H9 (cell line): ENCODE results near the gene ACTN3. TPM values are rescaled to one million over a fixed set of nuclear protein-coding genes. Genes with fewer than 3 reads are reported as not detected.

Experiments
- DNase-seq: peaks from one replicate; pipeline ENCODE4 v3.0.0-alpha.2; 2017
- H2AFZ ChIP-seq: one replicate; pipeline ENCODE4 v1.6.1; 2013; ENCODE audit warnings: mild to moderate bottlenecking, low read length, control low read depth, moderate library complexity
- H2AK5ac ChIP-seq: 2 replicates; pipeline ENCODE4 v1.6.1; 2013; ENCODE audit warnings: low read length, control low read depth, mixed read lengths; ENCODE audit not compliant: insufficient read length
- H2BK120ac ChIP-seq: one replicate; pipeline ENCODE4 v1.6.1; 2013; ENCODE audit warnings: low read depth, mild to moderate bottlenecking, low read length, control low read depth, inconsistent platforms; ENCODE audit not compliant: poor library complexity, severe bottlenecking
- H2BK12ac ChIP-seq: 2 replicates; pipeline ENCODE4 v1.6.1; 2013; ENCODE audit warnings: low read length, control low read depth, mixed read lengths, low read depth; ENCODE audit not compliant: insufficient read length
- H2BK15ac ChIP-seq: 2 replicates; pipeline ENCODE4 v1.6.1; 2013; ENCODE audit warnings: low read depth, low read length, control low read depth
- H2BK20ac ChIP-seq: one replicate; pipeline ENCODE4 v1.6.1; 2013; ENCODE audit warnings: low read depth, mild to moderate bottlenecking, low read length, control low read depth, inconsistent platforms; ENCODE audit not compliant: poor library complexity, severe bottlenecking
- H2BK5ac ChIP-seq: 2 replicates; pipeline ENCODE4 v1.6.1; 2013; ENCODE audit warnings: low read length, control low read depth, mixed read lengths; ENCODE audit not compliant: insufficient read length
- H3K14ac ChIP-seq: 2 replicates; pipeline ENCODE4 v1.6.1; 2013; ENCODE audit warnings: low read length, control low read depth; ENCODE audit not compliant: insufficient read depth
- H3K18ac ChIP-seq: 2 replicates; pipeline ENCODE4 v1.6.1; 2013; ENCODE audit warnings: low read depth, mild to moderate bottlenecking, mixed read lengths, low read length, control low read depth; ENCODE audit not compliant: insufficient read length
- H3K23ac ChIP-seq: 2 replicates; pipeline ENCODE4 v1.6.1; 2013; ENCODE audit warnings: low read length, control low read depth, mixed read lengths, low read depth; ENCODE audit not compliant: insufficient read length
- H3K23me2 ChIP-seq: 2 replicates; pipeline ENCODE4 v1.6.1; 2013; ENCODE audit warnings: low read depth, mild to moderate bottlenecking, mixed read lengths, low read length, control low read depth; ENCODE audit not compliant: insufficient read length, poor library complexity, severe bottlenecking
- H3K27ac ChIP-seq: 2 replicates; pipeline ENCODE4 v1.5.1; 2013; ENCODE audit warnings: low read length, control low read depth, mixed read lengths, low read depth; ENCODE audit not compliant: insufficient read length
- H3K27me3 ChIP-seq: 2 replicates; pipeline ENCODE4 v1.6.1; 2013; ENCODE audit warnings: low read length, control low read depth, inconsistent platforms; ENCODE audit not compliant: insufficient read depth
- H3K4ac ChIP-seq: 2 replicates; pipeline ENCODE4 v1.6.1; 2013; ENCODE audit warnings: low read depth, mild to moderate bottlenecking, control low read depth, inconsistent platforms, low read length, moderate library complexity
- H3K4me1 ChIP-seq: 2 replicates; pipeline ENCODE4 v1.6.1; 2013; ENCODE audit warnings: low read length, control low read depth, inconsistent platforms; ENCODE audit not compliant: insufficient read depth
- H3K4me2 ChIP-seq: 2 replicates; pipeline ENCODE4 v1.6.1; 2013; ENCODE audit warnings: low read length, control low read depth, mixed read lengths; ENCODE audit not compliant: insufficient read length, insufficient read depth
- H3K56ac ChIP-seq: 2 replicates; pipeline ENCODE4 v1.6.1; 2013; ENCODE audit warnings: low read depth, mild to moderate bottlenecking, mixed read lengths, low read length, control low read depth; ENCODE audit not compliant: insufficient read length
- H3K79me1 ChIP-seq: 2 replicates; pipeline ENCODE4 v1.6.1; 2013; ENCODE audit warnings: low read depth, mild to moderate bottlenecking, moderate library complexity, low read length, control low read depth, inconsistent platforms; ENCODE audit not compliant: insufficient read depth, poor library complexity, severe bottlenecking
- H3K79me2 ChIP-seq: 2 replicates; pipeline ENCODE4 v1.6.1; 2013; ENCODE audit warnings: low read length, control low read depth, inconsistent platforms; ENCODE audit not compliant: insufficient read depth
- H3K9ac ChIP-seq: 2 replicates; pipeline ENCODE4 v1.6.1; 2013; ENCODE audit warnings: low read length, control low read depth, mixed read lengths; ENCODE audit not compliant: insufficient read length; ENCODE audit errors: extremely low read depth
- H3K9me3 ChIP-seq: one replicate; pipeline ENCODE4 v1.6.1; 2013; ENCODE audit warnings: low read depth, low read length, inconsistent platforms; ENCODE audit not compliant: control insufficient read depth
- H3T11ph ChIP-seq: one replicate; pipeline ENCODE4 v1.6.1; 2013; ENCODE audit warnings: mild to moderate bottlenecking, low read length, control low read depth, inconsistent platforms
- H4K20me1 ChIP-seq: one replicate; pipeline ENCODE4 v1.6.1; 2013; ENCODE audit not compliant: control insufficient read depth, insufficient read length, insufficient read depth
- H4K5ac ChIP-seq: 2 replicates; pipeline ENCODE4 v1.6.1; 2013; ENCODE audit warnings: low read depth, mild to moderate bottlenecking, mixed read lengths, low read length, control low read depth; ENCODE audit not compliant: insufficient read length
- H4K8ac ChIP-seq: replicated peaks from 2 replicates; pipeline ENCODE4 v1.6.1; 2013; ENCODE audit warnings: low read length, control low read depth, mixed read lengths, low read depth; ENCODE audit not compliant: insufficient read length
- H4K91ac ChIP-seq: 2 replicates; pipeline ENCODE4 v1.6.1; 2013; ENCODE audit warnings: low read depth, mild to moderate bottlenecking, moderate library complexity, mixed read lengths, low read length, control low read depth; ENCODE audit not compliant: insufficient read length
- H3K27ac Mint-ChIP-seq, 3 experiments: 2 replicates in 2 of 3; 3 replicates in 1 of 3; pipeline ENCODE4 v1.8.0; 2020 to 2021; ENCODE audit warnings: mixed read lengths in 3 of 3, mild to moderate bottlenecking in 1 of 3, moderate library complexity in 1 of 3
- H3K27me3 Mint-ChIP-seq: 2 replicates; pipeline ENCODE4 v1.8.0; 2021; ENCODE audit warnings: low read depth, mild to moderate bottlenecking, moderate library complexity, mixed read lengths
- H3K36me3 Mint-ChIP-seq, 3 experiments: 2 replicates in 2 of 3; 3 replicates in 1 of 3; pipeline ENCODE4 v1.8.0; 2020 to 2021; ENCODE audit warnings: low read depth in 3 of 3, mixed read lengths in 3 of 3; ENCODE audit not compliant: insufficient read depth in 1 of 3
- H3K4me1 Mint-ChIP-seq, 2 experiments: 2 replicates each; pipeline ENCODE4 v1.8.0; 2020; ENCODE audit warnings: mixed read lengths in 2 of 2
- H3K4me3 Mint-ChIP-seq, 2 experiments: 2 replicates in 1 of 2; 3 replicates in 1 of 2; pipeline ENCODE4 v1.8.0; 2020 to 2021; ENCODE audit warnings: mild to moderate bottlenecking in 2 of 2, mixed read lengths in 2 of 2, moderate library complexity in 1 of 2
- H3K9me3 Mint-ChIP-seq, 2 experiments: 2 replicates in 1 of 2; 3 replicates in 1 of 2; pipeline ENCODE4 v1.8.0; 2020; ENCODE audit warnings: mild to moderate bottlenecking in 2 of 2, mixed read lengths in 2 of 2, moderate library complexity in 1 of 2
- CTCF ChIP-seq: fragments of 200-600 bp; sonication (generic); conservative IDR thresholded peaks from 3 replicates; pipeline ENCODE4 v1.8.0; 2021; ENCODE audit warnings: antibody characterized with exemption, mild to moderate bottlenecking
- WGBS: extraction: QIAGEN DNeasy Blood & Tissue Kit; methylation state at CpG from one replicate; pipeline ENCODE4 v1.1.7; 2013; ENCODE audit warnings: missing lambda C conversion rate, low lambda C conversion rate, mixed read lengths; ENCODE audit not compliant: insufficient read length; ENCODE audit errors: extremely low coverage; 5-methylcytosine and 5-hydroxymethylcytosine counted together
- total RNA-seq: library from RNA; stranded (reverse); gene quantifications from 2 replicates; pipeline ENCODE4 v1.2.1, GENCODE V29; 2021

Gene ACTN3
- total RNA-seq, 1 experiment from 2014 or later = 45.7 TPM

DNA sequence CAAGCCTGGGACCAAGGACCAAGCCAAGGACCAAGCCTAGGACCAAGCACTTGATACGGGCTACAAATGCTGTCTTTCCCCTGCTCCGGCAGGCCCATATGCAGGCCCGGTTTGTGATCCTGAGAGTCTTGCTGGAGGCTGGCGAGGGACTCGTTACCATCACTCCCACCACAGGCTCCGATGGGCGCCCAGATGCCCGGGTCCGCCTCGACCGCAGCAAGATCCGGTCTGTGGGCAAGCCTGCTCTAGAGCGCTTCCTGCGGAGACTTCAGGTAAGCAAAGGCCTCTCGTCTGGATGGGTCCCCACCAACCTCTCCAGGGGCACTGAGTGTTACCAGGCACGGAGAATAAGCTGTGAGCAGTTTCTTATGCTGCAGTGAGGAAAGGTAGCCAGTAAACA lies 49.5 kb upstream of the ACTN3 start:
- H3K14ac ChIP-seq = no peak overlapping the region
- no peak overlapping the region for H3K27ac ChIP-seq
- no peak overlapping the region for H2BK15ac ChIP-seq
- H3K79me2 ChIP-seq = no peaks in the 10 kb centered on the region
- TF ChIP-seq CTCF = no peak
- H3K9ac ChIP-seq = no peak overlapping the region
- H3T11ph ChIP-seq = no peak overlapping the region
- H2AK5ac ChIP-seq = no peak overlapping the region
- Mint-ChIP-seq H3K36me3 (peaks cover 19 to 56% (median 40%) of the 10 kb centered on the region in 3 experiments; a peak in 6 of 7 replicates), H3K4me1 (peaks cover 0 to 4% of the 10 kb centered on the region in 2 experiments; a peak in 2 of 4 replicates), H3K27me3 (no peaks in the 10 kb centered on the region), H3K9me3 (no peaks in the 10 kb centered on the region), H3K4me3 (no peak overlapping the region), H3K27ac (no peak overlapping the region)
- DNase-seq = no peak
- no peak overlapping the region for H3K4me2 ChIP-seq
- H4K91ac ChIP-seq = no peak overlapping the region
- H3K18ac ChIP-seq = no peak overlapping the region
- no peaks in the 10 kb centered on the region for H3K23me2 ChIP-seq
- H3K23ac ChIP-seq = no peak overlapping the region
- no peak overlapping the region for H2BK12ac ChIP-seq
- H4K5ac ChIP-seq = no peak overlapping the region
- no peak overlapping the region for H3K4ac ChIP-seq
- no peaks in the 10 kb centered on the region for H4K20me1 ChIP-seq
- no peak overlapping the region for H2BK120ac ChIP-seq
- H3K79me1 ChIP-seq = no peaks in the 10 kb centered on the region
- H2BK5ac ChIP-seq = no peak overlapping the region
- no CpG with 5 or more reads among the region's 16 CpGs for WGBS
- H3K27me3 ChIP-seq = no peaks in the 10 kb centered on the region
- no peak overlapping the region for H3K56ac ChIP-seq
- no peaks in the 10 kb centered on the region for H3K9me3 ChIP-seq
- no peak overlapping the region for H2BK20ac ChIP-seq
- H2AFZ ChIP-seq = no peak overlapping the region
- H3K4me1 ChIP-seq = no peaks in the 10 kb centered on the region
- H4K8ac ChIP-seq = no peak overlapping the region
